Chondrocyte (in vitro differentiated cells): ENCODE results near the gene TUBA4A. TPM values are rescaled to one million over a fixed set of nuclear protein-coding genes. Genes with fewer than 3 reads are reported as not detected.

Source experiments
- DNase-seq: peaks from one replicate; pipeline ENCODE4 v3.0.0; 2021; ENCODE audit warnings: mixed read lengths, low spot score
- H3K27ac Mint-ChIP-seq: one replicate; pipeline ENCODE4 v1.8.0; 2021; ENCODE audit warnings: mild to moderate bottlenecking, moderate library complexity, mixed read lengths; ENCODE audit not compliant: unreplicated experiment
- H3K27me3 Mint-ChIP-seq: 2 replicates; pipeline ENCODE4 v1.8.0; 2021; ENCODE audit warnings: low read depth, mixed read lengths
- H3K36me3 Mint-ChIP-seq: 2 replicates; pipeline ENCODE4 v1.8.0; 2021; ENCODE audit warnings: low read depth, mixed read lengths
- H3K4me1 Mint-ChIP-seq: 2 replicates; pipeline ENCODE4 v1.8.0; 2021; ENCODE audit warnings: low read depth, mild to moderate bottlenecking, mixed read lengths
- H3K4me3 Mint-ChIP-seq: one replicate; pipeline ENCODE4 v1.8.0; 2021; ENCODE audit warnings: mild to moderate bottlenecking, moderate library complexity, mixed read lengths; ENCODE audit not compliant: unreplicated experiment
- H3K9me3 Mint-ChIP-seq: 2 replicates; pipeline ENCODE4 v1.8.0; 2021; ENCODE audit warnings: low read depth, mixed read lengths
- total RNA-seq: library from RNA; stranded (reverse); gene quantifications from 3 replicates; pipeline ENCODE4 v1.2.1, GENCODE V29; 2021
- TF ChIP-seq, protein P1 (sequence below): fragments of 200-600 bp; sonication (generic); IDR thresholded peaks from 2 replicates; pipeline ENCODE4 v1.5.0; 2021; ENCODE audit warnings: antibody characterized with exemption, mild to moderate bottlenecking, moderate library complexity

TUBA4A gene
- total RNA-seq, 1 donor from 2014 or later, result 9.4 TPM

DNA sequence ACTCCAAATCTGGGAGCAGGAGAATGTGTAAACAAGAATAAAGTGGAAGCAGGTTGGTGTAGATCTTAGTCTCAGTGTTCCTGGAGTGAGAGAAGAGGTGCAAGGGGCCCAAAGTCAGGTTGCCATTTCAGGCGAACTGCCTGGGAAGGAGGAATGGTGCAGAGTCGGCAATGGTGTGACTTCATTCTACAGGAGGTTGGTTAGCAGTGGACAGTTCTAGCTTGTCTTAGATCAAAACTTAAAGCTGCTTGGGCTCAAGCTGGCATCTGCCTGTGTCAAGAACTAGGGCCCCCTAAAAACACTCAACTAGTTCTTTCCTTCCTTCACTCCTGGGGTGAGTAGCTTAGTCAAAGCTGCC lies 4.9 kb downstream of the TUBA4A start:
- Mint-ChIP-seq H3K4me1 (peaks cover 76% of the 10 kb centered on the region), H3K4me3 (peak overlapping the region; percentile 41), H3K27me3 (no peaks in the 10 kb centered on the region), H3K36me3 (no peaks in the 10 kb centered on the region), H3K27ac (peak overlapping the region; percentile 98), H3K9me3 (no peaks in the 10 kb centered on the region)
- no peak for DNase-seq
- TF ChIP-seq, protein P1, sequence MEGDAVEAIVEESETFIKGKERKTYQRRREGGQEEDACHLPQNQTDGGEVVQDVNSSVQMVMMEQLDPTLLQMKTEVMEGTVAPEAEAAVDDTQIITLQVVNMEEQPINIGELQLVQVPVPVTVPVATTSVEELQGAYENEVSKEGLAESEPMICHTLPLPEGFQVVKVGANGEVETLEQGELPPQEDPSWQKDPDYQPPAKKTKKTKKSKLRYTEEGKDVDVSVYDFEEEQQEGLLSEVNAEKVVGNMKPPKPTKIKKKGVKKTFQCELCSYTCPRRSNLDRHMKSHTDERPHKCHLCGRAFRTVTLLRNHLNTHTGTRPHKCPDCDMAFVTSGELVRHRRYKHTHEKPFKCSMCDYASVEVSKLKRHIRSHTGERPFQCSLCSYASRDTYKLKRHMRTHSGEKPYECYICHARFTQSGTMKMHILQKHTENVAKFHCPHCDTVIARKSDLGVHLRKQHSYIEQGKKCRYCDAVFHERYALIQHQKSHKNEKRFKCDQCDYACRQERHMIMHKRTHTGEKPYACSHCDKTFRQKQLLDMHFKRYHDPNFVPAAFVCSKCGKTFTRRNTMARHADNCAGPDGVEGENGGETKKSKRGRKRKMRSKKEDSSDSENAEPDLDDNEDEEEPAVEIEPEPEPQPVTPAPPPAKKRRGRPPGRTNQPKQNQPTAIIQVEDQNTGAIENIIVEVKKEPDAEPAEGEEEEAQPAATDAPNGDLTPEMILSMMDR, result no peak

DNA sequence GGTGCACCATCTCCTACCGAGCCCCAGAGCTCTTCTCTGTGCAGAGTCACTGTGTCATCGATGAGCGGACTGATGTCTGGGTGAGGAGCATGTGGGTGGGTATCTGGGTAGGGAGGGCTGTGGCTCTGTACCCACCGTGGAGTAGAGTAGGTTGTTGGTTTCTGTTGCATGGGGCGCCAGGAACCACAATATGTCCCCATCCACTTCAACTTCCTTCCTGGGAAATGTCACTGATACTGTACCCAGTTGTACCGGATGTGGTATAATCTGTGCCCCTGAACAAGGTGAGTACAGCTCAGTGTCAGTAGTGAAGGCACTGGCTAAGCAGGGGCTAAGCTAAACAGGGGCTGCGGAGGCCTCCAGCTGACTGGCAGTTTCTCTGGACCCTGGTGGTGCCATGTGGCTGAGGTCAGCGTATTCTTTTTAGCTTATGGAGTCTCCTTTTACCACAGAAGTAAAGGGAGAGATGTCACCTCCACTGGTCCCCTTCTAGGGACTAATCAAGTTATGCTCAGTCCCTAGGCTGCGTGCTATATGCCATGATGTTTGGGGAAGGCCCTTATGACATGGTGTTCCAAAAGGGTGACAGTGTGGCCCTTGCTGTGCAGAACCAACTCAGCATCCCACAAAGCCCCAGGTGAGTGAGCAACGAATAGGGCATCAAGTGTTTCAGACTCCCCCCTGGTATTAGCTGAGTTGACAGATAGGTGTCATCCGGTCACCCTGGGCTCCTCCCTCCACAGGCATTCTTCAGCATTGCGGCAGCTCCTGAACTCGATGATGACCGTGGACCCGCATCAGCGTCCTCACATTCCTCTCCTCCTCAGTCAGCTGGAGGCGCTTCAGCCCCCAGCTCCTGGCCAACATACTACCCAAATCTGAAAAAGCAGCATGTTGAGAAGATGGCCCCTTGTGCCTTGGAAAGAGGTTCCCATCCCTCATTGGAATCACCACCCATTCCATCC lies 5.8 kb downstream of the TUBA4A start:
- Mint-ChIP-seq H3K27me3 (no peaks in the 10 kb centered on the region), H3K27ac (peak overlapping the region; percentile 98), H3K9me3 (no peaks in the 10 kb centered on the region), H3K36me3 (no peaks in the 10 kb centered on the region), H3K4me3 (no peak overlapping the region), H3K4me1 (peaks cover 70% of the 10 kb centered on the region)
- DNase-seq, result no peak
- TF ChIP-seq, protein P1, result no peak

DNA sequence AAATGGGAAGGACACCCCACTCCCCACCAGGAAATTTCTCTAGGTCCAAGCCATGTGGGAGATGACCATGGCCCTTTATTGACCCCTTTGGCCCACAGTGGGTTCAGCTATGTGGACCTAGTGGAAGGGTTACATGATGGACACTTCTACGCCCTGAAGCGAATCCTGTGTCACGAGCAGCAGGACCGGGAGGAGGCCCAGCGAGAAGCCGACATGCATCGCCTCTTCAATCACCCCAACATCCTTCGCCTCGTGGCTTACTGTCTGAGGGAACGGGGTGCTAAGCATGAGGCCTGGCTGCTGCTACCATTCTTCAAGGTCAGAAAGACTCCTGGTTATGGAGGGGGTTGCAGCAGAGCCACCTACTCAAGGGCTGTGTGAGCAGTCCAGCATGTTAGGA lies 7.2 kb downstream of the TUBA4A start:
- DNase-seq, result no peak
- H3K36me3 Mint-ChIP-seq, result no peaks in the 10 kb centered on the region
- no peaks in the 10 kb centered on the region for H3K27me3 Mint-ChIP-seq
- H3K4me1 Mint-ChIP-seq, result peaks cover 56% of the 10 kb centered on the region
- no peak overlapping the region for H3K4me3 Mint-ChIP-seq
- TF ChIP-seq, protein P1, result no peak
- peak overlapping the region; percentile 38 for H3K27ac Mint-ChIP-seq
- H3K9me3 Mint-ChIP-seq, result no peaks in the 10 kb centered on the region

DNA sequence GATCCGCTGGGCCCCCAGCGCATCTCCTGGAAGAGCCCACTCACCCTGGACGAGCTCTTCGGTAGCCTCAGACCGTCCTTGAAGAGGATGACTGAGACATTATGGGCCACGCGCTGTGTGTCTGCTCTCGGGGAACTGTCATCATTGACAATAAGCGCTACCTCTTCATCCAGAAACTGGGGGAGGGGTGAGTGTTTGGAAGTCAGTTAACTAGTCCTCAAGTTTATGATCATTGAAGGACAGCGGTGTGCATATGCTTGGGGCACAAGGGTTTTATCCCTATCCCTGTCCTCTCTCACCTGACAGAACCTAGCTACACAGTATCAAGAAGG lies 7.9 kb downstream of the TUBA4A start:
- Mint-ChIP-seq H3K27me3 (no peaks in the 10 kb centered on the region), H3K4me3 (peak overlapping the region; percentile 90), H3K36me3 (no peaks in the 10 kb centered on the region), H3K9me3 (no peaks in the 10 kb centered on the region), H3K4me1 (peaks cover 49% of the 10 kb centered on the region), H3K27ac (peak overlapping the region; percentile 95)
- DNase-seq, result no peak
- TF ChIP-seq, protein P1, result no peak

DNA sequence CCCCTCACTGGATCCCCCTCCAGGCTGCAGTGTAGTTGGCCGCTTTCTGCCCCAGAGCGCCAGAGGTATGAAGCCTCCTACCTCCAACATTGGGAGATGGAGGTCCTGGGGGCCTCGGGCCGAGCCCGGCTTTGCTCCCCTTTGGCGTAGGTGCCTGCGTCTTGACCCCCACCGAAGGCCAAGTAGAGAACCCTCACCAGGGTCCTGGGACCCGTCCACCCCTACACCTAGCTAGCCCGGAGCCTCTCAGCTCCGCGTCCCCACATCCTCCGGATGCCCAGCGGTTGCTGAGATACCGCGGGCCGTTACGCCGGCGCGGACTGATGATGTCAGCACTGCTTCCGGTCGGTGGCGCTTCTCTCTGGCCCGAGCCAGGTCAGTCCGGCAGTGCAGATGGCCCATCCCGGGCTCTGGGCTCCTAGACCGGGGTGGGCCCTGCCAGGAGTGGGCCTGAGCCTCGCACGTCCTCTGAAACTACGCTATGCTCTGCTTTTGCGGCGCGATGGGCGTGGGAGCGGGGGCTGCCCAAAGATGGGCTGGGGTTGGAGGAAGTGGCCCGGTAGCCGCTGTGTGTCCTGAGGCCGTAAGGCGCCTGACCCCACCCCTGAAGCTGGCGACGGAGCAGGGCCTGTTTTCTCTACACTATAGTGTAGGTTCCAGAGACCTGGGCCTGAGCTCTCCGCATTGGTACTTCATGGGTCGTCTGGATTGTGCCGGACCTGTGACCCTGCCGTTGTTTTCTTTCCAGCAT lies 8.4 kb downstream of the TUBA4A start, which contains the start of the genes GLB1L and STK16:
TSS of gene GLB1L (minus strand) at position 297 of the 751 bp plus-strand sequence. CDS start 1,871 bp downstream, outside the sequence.
TSS of gene STK16 (plus strand) at position 332 of the 751 bp plus-strand sequence. CDS start 521 bp downstream, outside the sequence.
- no peaks in the 10 kb centered on the region for H3K27me3 Mint-ChIP-seq
- peaks cover 43% of the 10 kb centered on the region for H3K4me1 Mint-ChIP-seq
- H3K36me3 Mint-ChIP-seq, result no peaks in the 10 kb centered on the region
- H3K27ac Mint-ChIP-seq, result peak within 1 kb of the TSS; percentile 95
- peak within 1 kb of the TSS; percentile 90 for H3K4me3 Mint-ChIP-seq
- TF ChIP-seq, protein P1, result no peak
- DNase-seq, result no peak
- no peaks in the 10 kb centered on the region for H3K9me3 Mint-ChIP-seq
